Activated T-cell treated with anti-CD3 and anti-CD28 coated beads for 24 hours (primary cell): ENCODE data around the gene LAMB3.
"Not testable (repeated sequence)": the region's sequence is repeated elsewhere in the genome, so short reads cannot be mapped to it uniquely, and the experiment has no call there.

ENCODE experiments used
- DNase-seq: peaks from one replicate; pipeline ENCODE4 v3.0.0-alpha.2; 2020; ENCODE audit warnings: low read depth

Gene LAMB3

GRCh38 chr1:209652121-209652735 is at the start of gene LAMB3:
TSS of gene LAMB3 (minus strand) at chr1:209652425. CDS start at chr1:209650944, 1,481 bp downstream.
- no peak for DNase-seq

- not testable (repeated sequence) for DNase-seq
Measured at GRCh38 chr1:209700686-209701085, 48.5 kb upstream of the LAMB3 start.

GRCh38 chr1:209697126-209697525 is 44.9 kb upstream of the LAMB3 start:
- DNase-seq = no peak

GRCh38 chr1:209696673-209697072 is 44.4 kb upstream of the LAMB3 start:
- no peak for DNase-seq

- DNase-seq = peak; percentile 64
Measured at GRCh38 chr1:209692745-209693504, 40.7 kb upstream of the LAMB3 start.

- DNase-seq = no peak
Measured at GRCh38 chr1:209692296-209692695, 40.1 kb upstream of the LAMB3 start.

- DNase-seq = no peak
Measured at GRCh38 chr1:209691237-209691636, 39.0 kb upstream of the LAMB3 start.

GRCh38 chr1:209689477-209689876 is 37.3 kb upstream of the LAMB3 start:
- DNase-seq = no peak

GRCh38 chr1:209688746-209689234 is 36.6 kb upstream of the LAMB3 start:
- DNase-seq = no peak

GRCh38 chr1:209686322-209686721 is 34.1 kb upstream of the LAMB3 start:
- DNase-seq = no peak

GRCh38 chr1:209685821-209686220 is 33.6 kb upstream of the LAMB3 start:
- no peak for DNase-seq

GRCh38 chr1:209678981-209679539 is 26.8 kb upstream of the LAMB3 start:
- DNase-seq = no peak

GRCh38 chr1:209675565-209676154 is 23.4 kb upstream of the LAMB3 start:
- no peak for DNase-seq

- DNase-seq = no peak
Measured at GRCh38 chr1:209674957-209675564, 22.8 kb upstream of the LAMB3 start, which contains the start of gene G0S2. TSS of gene G0S2 (plus strand) at chr1:209675412. CDS start at chr1:209675685, 273 bp downstream.

GRCh38 chr1:209673631-209674417 is 21.6 kb upstream of the LAMB3 start:
- no peak for DNase-seq

- DNase-seq = peak; percentile 25
Measured at GRCh38 chr1:209672705-209673630, 20.7 kb upstream of the LAMB3 start.

- DNase-seq = no peak
Measured at GRCh38 chr1:209670441-209671082, 18.3 kb upstream of the LAMB3 start.

- no peak for DNase-seq
Measured at GRCh38 chr1:209667708-209668107, 15.5 kb upstream of the LAMB3 start.

GRCh38 chr1:209667103-209667502 is 14.9 kb upstream of the LAMB3 start:
- DNase-seq = no peak

GRCh38 chr1:209662879-209663327 is 10.7 kb upstream of the LAMB3 start:
- no peak for DNase-seq
